PC-9 (cell line): Measurements from ENCODE around the gene MANBA.
"Not testable (repeated sequence)": the region's sequence is repeated elsewhere in the genome, so short reads cannot be mapped to it uniquely, and the experiment has no call there.

ENCODE experiments used
- CTCF ChIP-seq: fragments of 200-600 bp; sonication (generic); conservative IDR thresholded peaks from 2 replicates; pipeline ENCODE4 v1.6.1; 2017; ENCODE audit warnings: mixed run types, antibody characterized with exemption, mild to moderate bottlenecking, moderate library complexity
- EZH2 ChIP-seq: fragments of 200-600 bp; sonication (generic); IDR thresholded peaks from 2 replicates; pipeline ENCODE4 v1.8.0; 2017; ENCODE audit warnings: antibody characterized with exemption, low read depth

DNA sequence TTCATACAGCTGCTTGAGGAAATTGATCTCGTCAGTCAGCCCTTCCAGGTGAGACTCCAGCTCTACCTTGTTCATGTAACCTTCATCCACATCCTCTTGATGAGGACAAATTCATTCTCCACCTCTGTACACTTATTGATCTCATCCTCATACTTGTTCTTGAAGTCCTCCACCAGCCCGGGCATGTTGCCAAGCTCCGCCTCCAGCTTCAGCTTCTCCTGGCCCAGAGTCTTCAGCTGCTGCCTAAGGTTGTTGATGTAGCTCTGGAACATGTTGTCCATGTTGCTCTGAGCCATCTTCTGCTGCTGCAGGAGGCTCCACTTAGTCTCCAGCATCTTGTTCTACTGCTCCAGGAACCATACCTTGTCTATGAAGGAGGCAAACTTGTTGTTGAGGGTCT is 31.3 kb downstream of the MANBA start:
- TF ChIP-seq CTCF, EZH2: not testable (repeated sequence)
